ENCODE results near the gene NPC1.

NPC1 gene

GRCh38 chr18:23487738-23488570, 98.4 kb downstream of the NPC1 start:
- Histone ChIP-seq H3K4me3 (ENCODE audit: low read depth, low read length) (no peak overlapping the region), H3K36me3 (no peaks in the 10 kb centered on the region), H3K4me1 (no peaks in the 10 kb centered on the region), H3K9me3 (no peaks in the 10 kb centered on the region), H3K27me3 (no peaks in the 10 kb centered on the region)
- no peak for TF ChIP-seq CTCF (IDR thresholded peaks at IDR 0.05; ENCODE audit: low read depth, low read length)
- DNase-seq = no peak

GRCh38 chr18:23485386-23485785, 100.9 kb downstream of the NPC1 start:
- Histone ChIP-seq H3K9me3 (no peaks in the 10 kb centered on the region), H3K4me3 (ENCODE audit: low read depth, low read length) (no peak overlapping the region), H3K4me1 (no peaks in the 10 kb centered on the region), H3K36me3 (no peaks in the 10 kb centered on the region), H3K27me3 (no peaks in the 10 kb centered on the region)
- DNase-seq = no peak
- TF ChIP-seq CTCF (IDR thresholded peaks at IDR 0.05; ENCODE audit: low read depth, low read length) = no peak

DNA sequence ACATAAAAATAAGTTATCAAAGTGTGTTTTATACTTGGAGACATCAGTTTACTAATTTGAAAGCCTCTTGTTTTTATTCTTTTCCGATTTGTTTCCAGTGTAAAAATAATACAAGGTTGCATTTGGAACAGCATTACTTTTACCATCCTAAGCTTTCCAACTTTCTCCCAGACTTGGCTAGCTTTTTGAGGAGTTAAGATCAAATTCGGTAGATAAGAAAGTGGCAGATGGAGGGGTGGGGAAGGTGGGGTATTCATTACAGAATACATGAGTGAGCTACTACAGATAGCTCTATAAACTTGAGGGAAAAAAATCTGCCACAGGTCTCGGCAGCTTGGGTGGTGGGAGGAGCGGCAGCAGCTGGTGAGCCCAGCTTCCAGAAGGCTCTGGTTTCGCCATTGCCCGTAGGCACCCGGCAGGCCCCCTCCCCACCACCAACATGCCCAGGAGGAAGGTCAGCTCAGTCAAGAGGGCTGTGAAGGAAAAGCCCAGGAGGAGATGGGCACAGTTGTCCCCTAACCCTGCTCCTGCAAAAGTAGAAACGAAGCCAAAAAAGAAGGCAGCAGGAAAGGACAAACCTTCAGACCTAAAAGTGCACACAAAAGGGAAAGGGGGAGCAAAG, 101.6 kb downstream of the NPC1 start:
- Histone ChIP-seq H3K36me3 (no peaks in the 10 kb centered on the region; the same call in 1 of the 2 replicates), H3K4me3 (ENCODE audit: low read depth, low read length) (no peak overlapping the region), H3K27me3 (no peaks in the 10 kb centered on the region), H3K4me1 (no peaks in the 10 kb centered on the region), H3K9me3 (no peaks in the 10 kb centered on the region)
- DNase-seq = no peak
- no peak for TF ChIP-seq CTCF (IDR thresholded peaks at IDR 0.05; ENCODE audit: low read depth, low read length)
